NCI-H2107 treated with DMSO at 0.1 percent for 48 hours (cell line): ENCODE measurements around the gene KIAA0232.

Experiments used
- DNase-seq: peaks from one replicate; lab custom pipeline; 2025; ENCODE audit not compliant: unreplicated experiment; lab: John Stamatoyannopoulos, UW

KIAA0232 gene

GRCh38 chr4:6914448-6914847, 131.9 kb downstream of the KIAA0232 start:
- no peak for DNase-seq

DNA sequence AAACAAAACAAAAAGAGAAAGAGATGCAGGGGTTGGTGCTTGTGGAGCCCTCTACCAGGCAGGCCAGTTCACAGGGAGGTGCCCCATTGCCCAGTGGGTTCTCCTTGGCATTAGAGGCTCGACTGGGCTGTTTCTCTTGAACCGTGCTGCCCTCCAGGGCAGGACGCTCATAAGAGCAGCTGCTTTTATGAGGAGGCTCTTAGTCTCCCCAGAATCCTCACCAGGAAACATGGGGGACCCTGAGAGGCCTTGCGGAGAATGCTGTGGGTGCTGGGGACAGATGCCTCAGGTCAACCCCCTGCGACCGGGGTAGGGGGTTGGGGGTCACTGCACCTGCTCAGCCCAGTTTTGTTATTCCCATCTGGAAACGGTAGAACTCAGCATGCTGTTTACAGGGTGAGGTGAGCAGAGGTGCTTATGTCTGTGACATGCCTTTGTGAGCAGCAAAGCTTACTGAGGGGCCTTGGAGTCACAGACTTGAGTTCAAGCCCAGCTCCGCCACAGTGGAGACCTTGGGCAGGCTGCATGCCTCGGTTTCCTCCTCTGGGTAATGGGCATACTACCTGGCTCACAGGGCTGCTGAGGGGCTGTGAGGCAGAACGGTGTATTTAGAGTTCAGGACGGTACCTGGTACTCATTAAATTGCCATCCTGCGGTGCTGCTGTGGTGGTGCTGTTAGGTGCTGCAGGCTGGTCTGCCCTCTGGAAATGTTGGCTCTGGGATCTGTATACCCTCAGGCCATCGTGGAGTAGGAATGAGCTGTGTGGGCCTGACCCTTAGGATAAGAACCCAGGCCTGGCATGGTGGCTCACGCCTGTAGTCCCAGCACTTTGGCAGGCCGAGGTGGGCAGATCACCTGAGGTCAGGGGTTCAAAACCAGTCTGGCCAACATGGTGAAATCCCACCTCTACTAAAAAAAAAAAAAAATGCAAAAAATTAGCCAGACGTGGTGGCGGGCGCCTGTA, 132.8 kb downstream of the KIAA0232 start:
- no peak for DNase-seq

DNA sequence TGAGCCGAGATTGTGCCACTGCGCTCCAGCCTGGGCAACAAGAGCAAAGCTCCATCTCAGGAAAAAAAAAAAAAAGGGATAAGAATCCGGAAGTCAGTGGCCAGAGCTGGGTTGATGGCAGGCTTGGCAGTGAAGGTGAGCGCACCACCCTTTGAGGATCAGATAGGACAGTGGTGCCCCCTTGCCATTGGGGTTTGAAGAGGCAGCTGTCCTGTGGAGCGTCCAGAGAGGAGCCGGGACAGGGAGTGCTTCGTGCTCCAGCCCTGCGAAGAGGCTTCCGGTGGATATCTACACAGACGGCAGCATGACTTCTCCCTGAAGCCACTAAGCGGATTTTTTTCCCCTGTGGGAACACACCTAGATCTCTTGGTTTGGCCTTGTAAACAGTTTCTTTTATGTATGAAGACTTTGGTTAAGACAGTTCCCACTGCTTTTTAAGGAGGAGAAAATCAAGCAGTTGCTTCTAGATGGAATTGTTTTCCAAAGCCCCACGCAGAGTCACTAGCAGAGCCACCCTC, 133.6 kb downstream of the KIAA0232 start:
- no peak for DNase-seq

DNA sequence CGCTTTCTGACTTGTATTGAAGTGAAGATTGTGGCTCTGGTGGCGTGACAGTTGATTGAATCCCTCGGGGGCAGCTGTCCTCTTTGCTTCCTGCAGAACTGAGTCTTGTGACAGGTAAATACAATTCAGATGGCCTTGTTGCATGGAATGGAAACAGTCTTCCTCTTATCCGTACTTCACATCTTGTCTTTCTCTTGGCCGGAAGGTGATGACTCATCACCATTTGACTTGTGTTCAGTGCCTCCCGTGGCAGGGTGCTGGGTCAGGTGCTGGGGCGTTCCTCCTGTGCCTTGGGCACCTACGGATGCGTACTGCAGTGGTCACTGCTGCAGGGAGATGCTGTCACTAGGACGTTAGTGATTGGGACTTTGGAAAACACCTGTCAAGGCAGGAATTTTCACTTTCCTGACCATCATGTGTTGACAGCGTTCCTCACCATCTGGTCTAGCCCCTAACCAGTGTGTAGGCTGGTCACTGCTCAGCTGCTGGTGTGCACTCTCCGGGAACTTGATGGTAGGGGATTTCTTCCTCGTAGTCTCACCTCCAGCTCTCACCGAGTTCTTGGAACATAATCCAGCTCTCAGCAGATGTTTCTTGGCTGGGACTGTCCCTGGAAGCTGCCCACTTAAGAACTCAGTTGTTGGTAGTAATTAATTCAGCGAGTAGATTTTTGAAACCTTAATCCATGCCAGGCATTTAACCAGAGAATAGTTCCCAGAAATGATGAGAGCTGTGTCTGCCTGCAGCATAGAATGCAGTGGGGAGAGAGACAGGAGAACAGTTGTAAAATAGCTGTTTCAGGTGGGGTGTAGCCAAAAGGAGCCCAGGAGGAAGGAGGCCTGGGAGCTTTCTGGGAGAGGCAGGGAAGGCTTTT, 134.3 kb downstream of the KIAA0232 start:
- no peak for DNase-seq

- peak; percentile 46 for DNase-seq
These were observed 135.1 kb downstream of the KIAA0232 start for GRCh38 chr4:6917461-6918271.

DNA sequence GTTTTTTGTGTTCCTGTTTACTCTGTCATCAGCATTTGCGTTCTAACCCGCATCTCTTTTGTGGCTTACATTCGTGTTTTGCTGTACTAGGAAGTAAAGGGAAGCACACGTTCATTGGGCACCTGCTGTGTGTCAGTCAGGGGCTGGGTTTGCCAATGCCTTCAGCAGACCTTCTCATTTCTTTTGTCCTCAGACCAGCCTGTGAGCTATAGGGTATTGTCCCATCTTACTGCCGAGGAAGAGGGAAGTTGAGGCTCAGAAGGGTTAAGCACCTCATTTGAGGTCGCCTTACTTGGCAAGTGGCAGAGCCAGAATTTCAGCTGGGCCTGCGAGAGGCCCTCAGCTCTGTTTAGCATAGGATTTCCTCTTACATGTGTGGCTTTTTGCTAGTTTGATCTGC, 135.8 kb downstream of the KIAA0232 start:
- no peak for DNase-seq

DNA sequence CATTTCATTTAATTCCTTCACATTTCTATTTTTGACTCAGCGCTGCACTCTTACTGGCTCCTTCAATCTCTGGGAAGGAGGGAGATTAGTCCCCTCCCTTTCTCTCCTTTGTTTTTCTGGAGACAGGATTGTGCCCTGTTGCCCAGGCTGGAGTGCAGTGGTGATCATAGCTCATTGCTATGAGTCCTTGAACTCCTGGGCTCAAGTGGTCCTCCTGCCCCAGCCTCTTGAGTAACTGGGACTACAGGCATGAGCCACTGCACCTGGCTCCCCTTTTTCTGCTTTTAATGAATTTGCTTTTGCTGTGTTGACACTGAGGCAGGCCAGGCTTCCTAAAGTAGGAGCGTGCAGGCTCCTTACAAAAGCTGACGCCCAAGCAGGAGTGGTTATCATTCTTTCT, 137.6 kb downstream of the KIAA0232 start:
- DNase-seq, result no peak

GRCh38 chr4:6923507-6923906, 141.0 kb downstream of the KIAA0232 start:
- DNase-seq, result no peak

DNA sequence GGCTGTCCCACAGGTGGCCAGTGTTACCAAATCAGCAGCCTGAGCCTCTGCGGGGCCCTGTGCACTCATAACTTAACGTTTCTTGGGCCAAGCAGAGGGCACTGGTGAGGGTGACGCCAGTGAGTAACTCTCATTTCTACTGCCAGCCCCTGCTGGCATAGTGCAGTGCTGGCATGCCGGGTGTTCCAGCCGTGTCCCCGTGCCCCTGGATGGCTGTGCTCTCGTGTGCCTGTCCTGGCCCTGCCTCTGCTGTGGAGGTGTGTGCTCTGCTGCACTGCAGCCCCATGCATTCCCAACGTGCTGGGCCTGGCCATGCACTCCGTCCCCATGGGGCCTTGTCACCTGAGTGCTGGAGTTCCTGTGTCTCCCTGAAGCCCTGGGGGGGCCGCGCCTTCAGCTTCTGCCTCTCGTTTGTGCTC, 141.8 kb downstream of the KIAA0232 start:
- DNase-seq, result no peak

DNA sequence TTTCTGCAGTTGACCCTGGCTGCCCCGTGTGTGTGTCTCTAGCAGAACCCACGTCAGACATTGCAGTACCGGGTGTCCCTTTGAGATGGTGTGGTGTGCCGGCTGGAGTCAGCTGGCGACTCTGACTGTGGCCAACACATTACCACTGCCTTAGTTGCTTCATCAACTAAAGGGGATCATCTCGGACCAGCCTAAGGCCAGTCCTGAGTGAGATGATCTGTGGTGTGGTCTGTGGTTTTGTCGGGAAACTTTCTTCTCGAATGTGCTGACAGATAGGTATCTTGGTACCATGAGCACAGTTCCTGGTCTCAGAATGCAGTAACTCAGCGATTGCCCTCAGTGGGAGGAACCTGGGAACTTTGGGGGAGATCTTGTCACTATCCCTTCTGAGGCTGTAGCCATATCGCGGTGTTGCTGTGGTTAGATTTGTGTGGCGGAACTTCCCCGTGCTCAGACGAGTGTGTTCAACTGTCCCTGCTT, 142.9 kb downstream of the KIAA0232 start:
- no peak for DNase-seq

DNA sequence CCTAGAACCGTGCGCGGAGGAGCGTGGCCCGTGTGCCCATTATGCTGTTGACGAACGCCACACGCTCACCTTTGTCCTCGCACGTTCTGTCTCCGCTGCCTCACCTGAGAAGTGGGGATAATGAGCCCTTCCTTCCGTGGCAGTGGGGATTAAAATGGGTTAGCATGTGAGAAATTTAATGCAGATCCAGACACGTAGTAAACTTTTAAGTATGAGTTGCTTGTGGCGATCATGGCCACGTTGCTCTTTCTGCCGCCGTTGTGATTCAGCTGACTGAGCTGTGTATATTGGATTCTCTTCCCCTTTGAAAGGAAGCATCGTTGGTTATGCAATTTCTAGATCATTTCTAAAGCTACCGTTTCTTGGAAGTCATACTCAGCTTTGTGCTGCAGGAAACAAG, 143.6 kb downstream of the KIAA0232 start:
- DNase-seq, result no peak

- no peak for DNase-seq
These were observed 144.4 kb downstream of the KIAA0232 start for GRCh38 chr4:6926681-6927478.

DNA sequence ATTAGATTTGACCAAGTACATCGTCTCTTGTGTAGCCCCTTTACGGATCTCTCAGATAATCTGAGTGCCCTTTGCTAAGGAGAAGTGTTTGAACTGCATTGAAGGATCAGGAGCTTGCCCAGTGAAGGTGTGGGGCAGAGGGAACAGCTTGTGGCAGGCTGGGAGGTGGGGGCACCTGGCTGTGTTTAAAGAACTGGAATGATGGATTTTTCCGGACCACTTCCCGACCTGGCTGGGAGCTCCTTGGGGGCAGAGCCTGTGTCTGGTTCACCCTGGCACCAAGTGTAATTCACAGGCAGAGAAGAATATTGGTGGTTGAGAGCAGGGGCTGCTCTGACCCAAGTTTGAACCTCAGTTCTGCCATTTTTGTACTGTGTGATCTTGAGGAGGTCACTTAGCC, 145.6 kb downstream of the KIAA0232 start:
- DNase-seq, result no peak

DNA sequence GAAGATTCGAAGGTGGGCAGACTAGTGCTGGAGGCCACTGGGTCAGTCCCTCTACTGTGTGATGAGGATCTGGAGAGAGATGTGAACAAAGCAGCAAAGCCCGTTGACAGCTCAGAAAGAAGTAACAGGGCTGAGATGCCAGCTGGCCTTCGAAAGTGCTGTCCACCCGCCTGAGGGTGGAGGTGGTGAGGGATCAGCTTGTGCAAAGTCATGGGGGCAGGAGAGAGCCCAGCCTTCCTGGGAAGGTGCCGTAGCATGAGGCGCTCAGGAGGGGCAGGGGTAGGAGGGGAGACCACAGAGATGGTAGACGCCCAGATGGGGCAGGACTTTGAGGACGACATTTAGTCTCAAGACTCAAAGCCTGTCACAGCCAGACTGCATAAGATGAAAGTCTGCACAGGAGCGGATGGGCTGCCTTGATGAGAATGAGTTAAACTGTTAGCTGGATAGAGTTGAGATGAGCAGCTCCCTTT, 146.8 kb downstream of the KIAA0232 start:
- no peak for DNase-seq

GRCh38 chr4:6929812-6930464, 147.4 kb downstream of the KIAA0232 start:
- no peak for DNase-seq

GRCh38 chr4:6932475-6932874, 149.9 kb downstream of the KIAA0232 start:
- no peak for DNase-seq

DNA sequence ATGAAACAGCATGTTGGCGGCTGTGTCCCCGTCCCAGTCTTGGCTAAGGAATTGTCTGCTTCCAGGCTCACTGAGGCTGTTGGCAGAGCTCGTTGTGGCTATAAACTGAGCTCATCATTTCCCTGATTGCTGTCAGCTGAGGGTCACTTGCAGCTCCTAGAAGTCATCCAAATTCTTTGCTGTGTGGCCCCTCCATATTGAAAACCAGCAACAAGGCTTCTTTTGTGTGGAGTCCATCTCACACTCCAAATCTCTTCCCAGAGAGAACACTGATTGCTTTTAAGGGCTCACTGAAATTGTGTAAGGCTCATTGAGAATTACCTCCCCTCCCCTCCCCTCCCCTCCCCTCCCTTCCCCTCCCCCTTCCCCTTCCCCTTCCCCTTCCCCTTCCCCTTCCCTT, 150.4 kb downstream of the KIAA0232 start:
- no peak for DNase-seq
